B cell (primary cell): ENCODE results near the gene LRCH1. TPM values are rescaled to one million over a fixed set of nuclear protein-coding genes. Genes with fewer than 3 reads are reported as not detected.

Experiments used
- ATAC-seq: fragments of 200-7000 bp; cut with Tn5 transposase; one replicate; pipeline ENCODE4 v1.10.0; 2021; ENCODE audit warnings: low read depth, mild to moderate bottlenecking, moderate number of reproducible peaks, moderate library complexity
- CTCF ChIA-PET: fragments of 350-600 bp; sonication (Branson Sonifier 250); formaldehyde crosslinking; loops from one replicate; lab custom pipeline; 2021; ENCODE audit warnings: antibody characterized with exemption, inconsistent platforms; lab: Charles Lee
- POLR2A ChIA-PET: fragments of 350-600 bp; sonication (Branson Sonifier 250); formaldehyde crosslinking; loops from one replicate; lab custom pipeline; 2021; ENCODE audit warnings: antibody characterized with exemption; lab: Charles Lee
- DNase-seq: peaks from one replicate; pipeline ENCODE4 v3.0.0; 2013
- H2AFZ ChIP-seq: 2 replicates; pipeline ENCODE4 v1.6.1; 2012; ENCODE audit warnings: mild to moderate bottlenecking, low read depth, low read length; ENCODE audit not compliant: insufficient read depth, poor library complexity, severe bottlenecking
- H3K27ac ChIP-seq, 2 donors: 1 replicate in 1 of 2; 2 replicates in 1 of 2; pipeline ENCODE4 v1.5.1; 2012 to 2013; ENCODE audit warnings: low read length in 2 of 2, mild to moderate bottlenecking in 2 of 2, moderate library complexity in 1 of 2
- H3K27me3 ChIP-seq, 4 experiments: fragments of 200-600 bp in 1 of 4; sonication (generic) in 1 of 4; replicated peaks in 1 of 4; 1 replicate in 2 of 4; 2 replicates in 2 of 4; pipeline versions ENCODE4 v1.6.1 to v1.7.0; 2013 to 2016; ENCODE audit warnings: low read length in 3 of 4, mild to moderate bottlenecking in 2 of 4, mixed read lengths in 1 of 4, moderate library complexity in 1 of 4; ENCODE audit not compliant: insufficient read depth in 4 of 4, control insufficient read depth in 3 of 4; ENCODE audit errors: control extremely low read depth in 1 of 4
- H3K36me3 ChIP-seq, 2 experiments: replicated peaks in 1 of 2; 1 replicate in 1 of 2; 2 replicates in 1 of 2; pipeline versions ENCODE4 v1.6.1 to v1.7.1; 2013; ENCODE audit warnings: low read length in 1 of 2; ENCODE audit not compliant: insufficient read depth in 2 of 2, control insufficient read depth in 1 of 2; ENCODE audit errors: control extremely low read depth in 1 of 2, extremely low read depth in 1 of 2
- H3K4me1 ChIP-seq, 2 donors: fragments of 200-600 bp in 1 of 2; sonication (generic) in 1 of 2; 1 replicate in 1 of 2; 2 replicates in 1 of 2; pipeline versions ENCODE4 v1.5.1 to v1.6.1; 2013 to 2017; ENCODE audit warnings: low read length in 2 of 2; ENCODE audit not compliant: control insufficient read depth in 2 of 2, insufficient read depth in 2 of 2
- H3K4me2 ChIP-seq: replicated peaks from 2 replicates; pipeline ENCODE3; 2012; ENCODE audit warnings: mild to moderate bottlenecking, low read depth, low read length; ENCODE audit not compliant: poor library complexity, severe bottlenecking
- H3K4me3 ChIP-seq, 5 experiments: fragments of 200-600 bp in 1 of 5; sonication (generic) in 1 of 5; 1 replicate in 3 of 5; 2 replicates in 2 of 5; pipeline versions ENCODE4 v1.5.1 to v1.7.0; 2011 to 2016; ENCODE audit warnings: low read length in 4 of 5, mild to moderate bottlenecking in 4 of 5, low read depth in 2 of 5, control low read depth in 1 of 5, moderate library complexity in 1 of 5; ENCODE audit not compliant: insufficient read depth in 1 of 5; ENCODE audit errors: control extremely low read depth in 1 of 5, extremely low read depth in 1 of 5
- H3K79me2 ChIP-seq: fragments of 200-600 bp; sonication (generic); one replicate; pipeline ENCODE4 v1.6.0; 2016; ENCODE audit warnings: low read length; ENCODE audit not compliant: control insufficient read depth, insufficient read depth
- H3K9ac ChIP-seq: fragments of 200-600 bp; sonication (generic); 2 replicates; pipeline ENCODE4 v1.6.1; 2017; ENCODE audit warnings: mild to moderate bottlenecking, low read length, moderate library complexity
- H3K9me3 ChIP-seq, 3 donors: one replicate each; pipeline versions ENCODE4 v1.6.1 to v1.7.1; 2013; ENCODE audit warnings: low read length in 2 of 3; ENCODE audit not compliant: control insufficient read depth in 2 of 3, insufficient read depth in 1 of 3; ENCODE audit errors: control extremely low read depth in 1 of 3
- H4K20me1 ChIP-seq: 2 replicates; pipeline ENCODE4 v1.6.0; 2012; ENCODE audit warnings: mild to moderate bottlenecking, low read length; ENCODE audit not compliant: insufficient read depth, control insufficient read depth, poor library complexity, severe bottlenecking
- H3K27ac Mint-ChIP-seq: one replicate; pipeline ENCODE4 v1.8.0; 2021; ENCODE audit warnings: mixed read lengths
- H3K27me3 Mint-ChIP-seq: one replicate; pipeline ENCODE4 v1.8.0; 2021; ENCODE audit warnings: mixed read lengths
- H3K4me1 Mint-ChIP-seq: one replicate; pipeline ENCODE4 v1.8.0; 2021; ENCODE audit warnings: mixed read lengths
- H3K4me3 Mint-ChIP-seq: one replicate; pipeline ENCODE4 v1.8.0; 2021; ENCODE audit warnings: mixed read lengths
- H3K9me3 Mint-ChIP-seq: one replicate; pipeline ENCODE4 v1.8.0; 2022; ENCODE audit warnings: mixed read lengths; ENCODE audit not compliant: insufficient read depth
- CTCF ChIP-seq: fragments of 200-600 bp; IDR thresholded peaks from one replicate; pipeline ENCODE4 v1.8.0; 2022; ENCODE audit warnings: antibody characterized with exemption, mild to moderate bottlenecking
- EZH2 ChIP-seq: IDR thresholded peaks from 2 replicates; pipeline ENCODE4 v1.6.1; 2012; ENCODE audit warnings: borderline replicate concordance, low read depth, mild to moderate bottlenecking, moderate library complexity, low read length; ENCODE audit not compliant: insufficient read depth, poor library complexity, severe bottlenecking
- WGBS: methylation state at CpG from one replicate; pipeline ENCODE4 v1.1.5; 2013; ENCODE audit warnings: missing lambda C conversion rate; ENCODE audit not compliant: insufficient coverage; 5-methylcytosine and 5-hydroxymethylcytosine counted together
- intact Hi-C: fragments of 100-400 bp; cut with micrococcal nuclease; formaldehyde crosslinking; loops from one replicate; pipeline ENCODE4 v1.10.0; 2022
- polyA plus RNA-seq: library from polyadenylated mRNA; depleted of rRNA; stranded (reverse); fragments of >200 nt; gene quantifications from 2 replicates; pipeline ENCODE4 v1.2.3, GENCODE V29; 2012
- total RNA-seq, 2 donors: library from RNA; stranded (reverse); fragments of 120-200 nt in 1 of 2; gene quantifications; 1 replicate in 1 of 2; 2 replicates in 1 of 2; pipeline versions ENCODE4 v1.2.3 to v1.2.4, GENCODE V29; 2013 to 2022

Gene LRCH1
- total and polyA plus RNA-seq, 2 donors (not counting 1 experiment from before 2014, with no cell fraction given), result 13.0 to 50.3 TPM

GRCh38 chr13:46628622-46629365 is 75.8 kb downstream of the LRCH1 start:
- Mint-ChIP-seq H3K4me1 (peaks cover 77% of the 10 kb centered on the region), H3K27ac (peak overlapping the region; percentile 48), H3K4me3 (no peak overlapping the region), H3K27me3 (no peaks in the 10 kb centered on the region), H3K9me3 (no peaks in the 10 kb centered on the region)
- no peak for TF ChIP-seq CTCF
- TF ChIP-seq EZH2, result no peak
- no peaks in the 10 kb centered on the region for H3K36me3 ChIP-seq
- H4K20me1 ChIP-seq, result peaks cover 8% of the 10 kb centered on the region
- no peak for ATAC-seq
- no peaks in the 10 kb centered on the region for H3K9me3 ChIP-seq
- no peak for DNase-seq
- no peaks in the 10 kb centered on the region for H3K27me3 ChIP-seq
- no peak overlapping the region for H2AFZ ChIP-seq
- no peak overlapping the region for H3K9ac ChIP-seq
- H3K4me1 ChIP-seq, result peaks cover 45 to 51% of the 10 kb centered on the region in 2 donors
- H3K79me2 ChIP-seq, result peaks cover 83% of the 10 kb centered on the region
- POLR2A ChIA-PET, result no interaction called here
- peak overlapping the region; percentile 42 for H3K4me2 ChIP-seq
- CTCF ChIA-PET, result interaction anchor here (0.9 to 2.3 kb wide), 4 partner anchors 20 to 54 kb away, joined by 3 to 7 read pairs (median 4); no protein-coding TSS in a partner anchor
- intact Hi-C loops, result no loop called here
- H3K27ac ChIP-seq, result peak overlapping the region in 1 of 2 donors; percentile 68
- no peak overlapping the region for H3K4me3 ChIP-seq
- 93% methylated on average over 5 of the region's 7 CpGs for WGBS
